C4-2B (cell line): ENCODE measurements around the gene NFE2L1.

Experiments used
- ZFX ChIP-seq: fragments of 450-650 bp; IDR thresholded peaks from 2 replicates; pipeline ENCODE4 v1.6.1; 2017
- TF ChIP-seq, protein P1 (sequence below): fragments of 450-650 bp; conservative IDR thresholded peaks from 2 replicates; pipeline ENCODE4 v1.5.1; 2017; ENCODE audit warnings: mild to moderate bottlenecking

DNA sequence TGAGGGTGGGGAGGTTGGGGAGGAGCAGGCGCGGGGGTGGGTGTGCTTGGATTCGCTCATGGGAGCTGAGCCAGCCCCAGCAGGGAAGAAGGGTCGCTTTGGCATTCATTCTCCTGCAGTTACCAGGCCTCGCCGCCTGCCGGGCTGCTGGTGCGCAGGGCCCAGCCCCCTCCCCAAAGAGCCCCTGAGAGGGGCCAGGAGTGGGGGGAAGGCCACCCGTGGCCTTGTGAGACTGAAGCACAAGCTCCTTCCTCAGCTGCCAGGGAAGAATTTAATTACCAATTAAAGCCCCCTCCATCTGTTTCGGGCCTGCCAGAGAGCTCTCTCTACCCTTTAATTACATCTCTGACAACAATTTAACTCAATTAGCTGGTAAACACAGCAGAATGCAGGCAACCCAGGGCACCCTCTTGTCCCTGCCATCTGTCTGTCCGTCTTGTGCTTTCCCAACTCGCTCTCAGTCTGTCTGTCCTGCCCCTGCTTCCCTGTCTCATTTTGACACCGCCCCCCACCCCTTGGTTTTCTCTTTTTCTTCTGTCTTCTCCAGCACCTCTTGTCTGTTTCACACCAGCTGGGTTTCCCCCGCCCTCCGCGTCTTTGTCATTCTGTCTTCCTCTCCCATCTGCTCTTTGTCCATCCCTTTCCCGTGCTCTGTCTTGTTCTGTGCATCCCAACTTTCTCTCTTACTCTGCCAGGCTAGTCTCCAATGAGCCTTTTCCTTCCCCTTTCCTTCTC lies 44.6 kb upstream of the NFE2L1 start:
- TF ChIP-seq, protein P1, sequence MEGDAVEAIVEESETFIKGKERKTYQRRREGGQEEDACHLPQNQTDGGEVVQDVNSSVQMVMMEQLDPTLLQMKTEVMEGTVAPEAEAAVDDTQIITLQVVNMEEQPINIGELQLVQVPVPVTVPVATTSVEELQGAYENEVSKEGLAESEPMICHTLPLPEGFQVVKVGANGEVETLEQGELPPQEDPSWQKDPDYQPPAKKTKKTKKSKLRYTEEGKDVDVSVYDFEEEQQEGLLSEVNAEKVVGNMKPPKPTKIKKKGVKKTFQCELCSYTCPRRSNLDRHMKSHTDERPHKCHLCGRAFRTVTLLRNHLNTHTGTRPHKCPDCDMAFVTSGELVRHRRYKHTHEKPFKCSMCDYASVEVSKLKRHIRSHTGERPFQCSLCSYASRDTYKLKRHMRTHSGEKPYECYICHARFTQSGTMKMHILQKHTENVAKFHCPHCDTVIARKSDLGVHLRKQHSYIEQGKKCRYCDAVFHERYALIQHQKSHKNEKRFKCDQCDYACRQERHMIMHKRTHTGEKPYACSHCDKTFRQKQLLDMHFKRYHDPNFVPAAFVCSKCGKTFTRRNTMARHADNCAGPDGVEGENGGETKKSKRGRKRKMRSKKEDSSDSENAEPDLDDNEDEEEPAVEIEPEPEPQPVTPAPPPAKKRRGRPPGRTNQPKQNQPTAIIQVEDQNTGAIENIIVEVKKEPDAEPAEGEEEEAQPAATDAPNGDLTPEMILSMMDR = no peak
- TF ChIP-seq ZFX = no peak
